Posterior vena cava (tissue), 2 donors: ENCODE data around the gene IGFBPL1. TPM values are rescaled to one million over a fixed set of nuclear protein-coding genes. Genes with fewer than 3 reads are reported as not detected.
"Not testable (repeated sequence)": the region's sequence is repeated elsewhere in the genome, so short reads cannot be mapped to it uniquely, and the experiment has no call there.

Source experiments
- DNase-seq: peaks from one replicate; pipeline ENCODE4 v3.0.0-alpha.2; 2020; ENCODE audit warnings: low spot score
- intact Hi-C, 2 donors: fragments of 100-400 bp; cut with DNase I; formaldehyde crosslinking; loops; one replicate each; pipeline versions ENCODE4 v1.14.1 to v1.14.2; 2022 to 2023
- total RNA-seq, 2 donors: library from RNA; stranded (reverse); fragmentation: NEBNext Ultra II Directional; extraction: Animal tissue kit (Norgen Biotek cat#: 25700); gene quantifications; one replicate each; pipeline ENCODE4 v1.2.1, GENCODE V29; 2021
- donor health status: DM: yes; HTN: yes; CAD: no.
- donor health status: DM: yes; HTN: yes; CAD: no.

Gene IGFBPL1
- total RNA-seq, 2 donors from 2014 or later: 2.7 to 5.5 TPM

GRCh38 chr9:38406476-38407186, 17.6 kb downstream of the IGFBPL1 start:
- intact Hi-C loops: no loop called here
- DNase-seq: no peak

- DNase-seq: no peak
- intact Hi-C loops: no loop called here
Observed at GRCh38 chr9:38405785-38406184, 18.5 kb downstream of the IGFBPL1 start.

- intact Hi-C loops: no loop called here
- no peak for DNase-seq
Observed at GRCh38 chr9:38404314-38404713, 19.9 kb downstream of the IGFBPL1 start.

GRCh38 chr9:38401994-38402393, 22.3 kb downstream of the IGFBPL1 start:
- intact Hi-C loops: no loop called here
- DNase-seq: no peak

GRCh38 chr9:38399191-38399590, 25.1 kb downstream of the IGFBPL1 start:
- DNase-seq, intact Hi-C loops: not testable (repeated sequence)

- DNase-seq: no peak
- intact Hi-C loops: no loop called here
Observed at GRCh38 chr9:38396371-38396671, 27.9 kb downstream of the IGFBPL1 start.

- no peak for DNase-seq
- intact Hi-C loops: no loop called here
Observed at GRCh38 chr9:38395653-38396370, 28.4 kb downstream of the IGFBPL1 start.

GRCh38 chr9:38394416-38394815, 29.8 kb downstream of the IGFBPL1 start:
- intact Hi-C loops: no loop called here
- no peak for DNase-seq

GRCh38 chr9:38393128-38393796, 31.0 kb downstream of the IGFBPL1 start:
- intact Hi-C loops: loop anchor here in 1 of 2 donors (2.0 kb wide), 1 partner anchor 16 kb away; no protein-coding TSS in a partner anchor
- DNase-seq: no peak

- intact Hi-C loops: loop anchor here in 1 of 2 donors (2.0 kb wide), 1 partner anchor 16 kb away; no protein-coding TSS in a partner anchor
- DNase-seq: peak; percentile 96
Observed at GRCh38 chr9:38392235-38393127, 31.8 kb downstream of the IGFBPL1 start, which contains the start of gene ALDH1B1. ALDH1B1 (plus strand) TSS chr9:38392702; CDS start chr9:38395749, 3,047 bp downstream.

- intact Hi-C loops: loop anchor here in 1 of 2 donors (2.0 kb wide), 1 partner anchor 15 kb away; no protein-coding TSS in a partner anchor
- no peak for DNase-seq
Observed at GRCh38 chr9:38391278-38392118, 32.8 kb downstream of the IGFBPL1 start.

- intact Hi-C loops: no loop called here
Observed at GRCh38 chr9:38390851-38391250, 33.4 kb downstream of the IGFBPL1 start.

GRCh38 chr9:38390442-38390841, 33.8 kb downstream of the IGFBPL1 start:
- DNase-seq: no peak
- intact Hi-C loops: no loop called here

More at GRCh38 chr9:38390851-38391250, 33.4 kb downstream of the IGFBPL1 start:
- no peak for DNase-seq

GRCh38 chr9:38389313-38389712, 34.9 kb downstream of the IGFBPL1 start:
- intact Hi-C loops: loop anchor here in 1 of 2 donors (10.0 kb wide), 1 partner anchor 435 kb away; no protein-coding TSS in a partner anchor
- DNase-seq: no peak

- intact Hi-C loops: loop anchor here in 1 of 2 donors (10.0 kb wide), 1 partner anchor 434 kb away; no protein-coding TSS in a partner anchor
- DNase-seq: no peak
Observed at GRCh38 chr9:38388283-38389223, 35.7 kb downstream of the IGFBPL1 start.

- intact Hi-C loops: loop anchor here in 1 of 2 donors (10.0 kb wide), 1 partner anchor 433 kb away; no protein-coding TSS in a partner anchor
- no peak for DNase-seq
Observed at GRCh38 chr9:38387751-38388150, 36.5 kb downstream of the IGFBPL1 start.

GRCh38 chr9:38387066-38387465, 37.2 kb downstream of the IGFBPL1 start:
- DNase-seq: no peak
- intact Hi-C loops: loop anchor here in 1 of 2 donors (10.0 kb wide), 1 partner anchor 432 kb away; no protein-coding TSS in a partner anchor
